Activated naive CD4-positive, alpha-beta T cell (primary cell): ENCODE measurements around the gene DCLRE1A.

ENCODE experiments used
- DNase-seq, 4 experiments: peaks; one replicate each; lab custom pipeline; 2025; lab: John Stamatoyannopoulos, UW

Gene DCLRE1A

GRCh38 chr10:113854013-113854760 lies at the start of gene DCLRE1A, which contains the start of gene NHLRC2:
Gene DCLRE1A (minus strand): TSS chr10:113854082. CDS start chr10:113853182, 900 bp downstream.
Gene NHLRC2 (plus strand): TSS chr10:113854661. CDS start chr10:113854873, 212 bp downstream.
- DNase-seq, result peak; percentile 33 to 50 (median 44)

- DNase-seq, result no peak
Measured at GRCh38 chr10:113899952-113900598, 46.2 kb upstream of the DCLRE1A start.

GRCh38 chr10:113897693-113898618 lies 44.1 kb upstream of the DCLRE1A start:
- no peak for DNase-seq

GRCh38 chr10:113895018-113895417 lies 41.1 kb upstream of the DCLRE1A start:
- DNase-seq, result no peak

GRCh38 chr10:113894581-113894980 lies 40.7 kb upstream of the DCLRE1A start:
- DNase-seq, result no peak

GRCh38 chr10:113893570-113893969 lies 39.7 kb upstream of the DCLRE1A start:
- no peak for DNase-seq

- DNase-seq, result no peak
Measured at GRCh38 chr10:113891476-113891875, 37.6 kb upstream of the DCLRE1A start.

GRCh38 chr10:113890769-113891168 lies 36.9 kb upstream of the DCLRE1A start:
- DNase-seq, result no peak

GRCh38 chr10:113889911-113890310 lies 36.0 kb upstream of the DCLRE1A start:
- DNase-seq, result no peak

GRCh38 chr10:113882240-113882639 lies 28.4 kb upstream of the DCLRE1A start:
- no peak for DNase-seq

- no peak for DNase-seq
Measured at GRCh38 chr10:113880236-113880635, 26.4 kb upstream of the DCLRE1A start.

GRCh38 chr10:113879691-113880090 lies 25.8 kb upstream of the DCLRE1A start:
- no peak for DNase-seq

GRCh38 chr10:113876461-113876860 lies 22.6 kb upstream of the DCLRE1A start:
- DNase-seq, result no peak

GRCh38 chr10:113875212-113875611 lies 21.3 kb upstream of the DCLRE1A start:
- no peak for DNase-seq

- no peak for DNase-seq
Measured at GRCh38 chr10:113872139-113873030, 18.5 kb upstream of the DCLRE1A start.

GRCh38 chr10:113869789-113870188 lies 15.9 kb upstream of the DCLRE1A start:
- no peak for DNase-seq

GRCh38 chr10:113867904-113868303 lies 14.0 kb upstream of the DCLRE1A start:
- no peak for DNase-seq

- DNase-seq, result no peak
Measured at GRCh38 chr10:113866551-113867394, 12.9 kb upstream of the DCLRE1A start.

- DNase-seq, result no peak
Measured at GRCh38 chr10:113865901-113866300, 12.0 kb upstream of the DCLRE1A start.

- no peak for DNase-seq
Measured at GRCh38 chr10:113859261-113859660, 5.4 kb upstream of the DCLRE1A start.
